BE2C (cell line): ENCODE data around the gene SLC39A9.
"Not testable (repeated sequence)": the region's sequence is repeated elsewhere in the genome, so short reads cannot be mapped to it uniquely, and the experiment has no call there.

Experiments used
- DNase-seq: peaks from one replicate; pipeline ENCODE4 v3.0.0-alpha.2; 2020
- H3K27me3 ChIP-seq: fragments of 250-450 bp; sonication (Bioruptor Pico); 2 replicates; pipeline ENCODE4 v1.5.1; 2020; ENCODE audit warnings: mild to moderate bottlenecking
- H3K36me3 ChIP-seq: fragments of 250-450 bp; sonication (Bioruptor Pico); 2 replicates; pipeline ENCODE4 v1.5.1; 2020; ENCODE audit warnings: mild to moderate bottlenecking
- H3K4me1 ChIP-seq: fragments of 250-450 bp; sonication (Bioruptor Pico); 2 replicates; pipeline ENCODE4 v1.5.1; 2020
- H3K4me3 ChIP-seq: 2 replicates; pipeline ENCODE4 v1.5.1; 2011; ENCODE audit warnings: low read depth, low read length
- H3K9me3 ChIP-seq: fragments of 250-450 bp; sonication (Bioruptor Pico); 2 replicates; pipeline ENCODE4 v1.5.1; 2020
- CTCF ChIP-seq: IDR thresholded peaks from 2 replicates; pipeline ENCODE4 v1.5.1; 2012; ENCODE audit warnings: mild to moderate bottlenecking, low read depth, low read length

The SLC39A9 gene

DNA sequence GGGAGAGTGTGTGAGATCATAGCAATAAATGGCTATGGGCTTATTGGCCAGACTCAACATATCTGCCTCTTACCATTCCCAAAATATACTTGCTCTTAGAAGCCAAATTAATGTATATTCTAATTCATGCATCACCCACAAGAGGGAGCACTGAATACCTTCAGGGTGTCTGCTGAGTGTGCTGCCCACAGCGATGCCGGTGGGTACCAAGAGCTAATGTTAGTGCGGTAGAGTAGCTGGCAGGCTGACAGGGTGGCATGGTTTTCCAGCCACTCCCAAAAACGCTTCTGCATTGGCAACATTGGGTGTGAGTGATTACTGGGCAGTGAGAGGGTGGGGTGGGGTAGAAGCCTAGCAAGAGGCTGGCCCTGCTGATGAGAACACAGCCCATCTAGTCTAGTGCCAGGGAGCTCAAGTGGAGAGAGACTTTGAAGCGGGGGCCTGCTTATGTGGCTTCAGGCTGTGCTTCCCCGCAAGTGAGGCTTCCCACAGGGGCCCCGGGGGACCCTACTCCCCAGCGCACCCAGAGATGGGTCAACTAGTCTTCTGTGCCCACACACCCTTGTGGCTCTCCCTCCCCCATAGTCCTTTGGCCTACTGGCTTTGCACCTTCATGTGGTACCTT, 76.8 kb downstream of the SLC39A9 start:
- Histone ChIP-seq H3K36me3 (no peaks in the 10 kb centered on the region), H3K9me3 (no peaks in the 10 kb centered on the region), H3K27me3 (no peaks in the 10 kb centered on the region), H3K4me3 (no peak overlapping the region), H3K4me1 (no peaks in the 10 kb centered on the region)
- DNase-seq, result no peak
- TF ChIP-seq CTCF, result peak; percentile 55

- not testable (repeated sequence) for H3K4me3 ChIP-seq, H3K27me3 ChIP-seq, H3K4me1 ChIP-seq, H3K36me3 ChIP-seq, H3K9me3 ChIP-seq
- peak; percentile 27 for DNase-seq
- peak; percentile 35; the same call in 1 of the 2 replicates for TF ChIP-seq CTCF
Observed at GRCh38 chr14:69476824-69477450, 78.4 kb downstream of the SLC39A9 start.

GRCh38 chr14:69478055-69478454, 79.6 kb downstream of the SLC39A9 start:
- not testable (repeated sequence) for H3K9me3 ChIP-seq, H3K4me1 ChIP-seq, H3K36me3 ChIP-seq, H3K4me3 ChIP-seq, H3K27me3 ChIP-seq, DNase-seq

GRCh38 chr14:69479696-69480095, 81.2 kb downstream of the SLC39A9 start:
- Histone ChIP-seq H3K27me3 (peaks cover 18% of the 10 kb centered on the region), H3K4me1 (no peaks in the 10 kb centered on the region), H3K4me3 (no peak overlapping the region), H3K9me3 (no peaks in the 10 kb centered on the region), H3K36me3 (no peaks in the 10 kb centered on the region)
- TF ChIP-seq CTCF, result no peak
- DNase-seq, result no peak

- Histone ChIP-seq H3K9me3 (no peaks in the 10 kb centered on the region), H3K27me3 (peaks cover 23% of the 10 kb centered on the region), H3K4me1 (no peaks in the 10 kb centered on the region), H3K36me3 (no peaks in the 10 kb centered on the region), H3K4me3 (no peak overlapping the region)
- DNase-seq, result no peak
- TF ChIP-seq CTCF, result no peak
Observed at GRCh38 chr14:69480136-69480535, 81.6 kb downstream of the SLC39A9 start.

GRCh38 chr14:69481815-69482568, 83.5 kb downstream of the SLC39A9 start:
- Histone ChIP-seq H3K4me1 (no peaks in the 10 kb centered on the region), H3K4me3 (no peak overlapping the region), H3K9me3 (no peaks in the 10 kb centered on the region), H3K27me3 (peaks cover 33% of the 10 kb centered on the region), H3K36me3 (no peaks in the 10 kb centered on the region)
- DNase-seq, result no peak
- no peak for TF ChIP-seq CTCF
